GM18511 (cell line): ENCODE measurements around the gene RPRD1A.
"Not testable (repeated sequence)": the region's sequence is repeated elsewhere in the genome, so short reads cannot be mapped to it uniquely, and the experiment has no call there.

ENCODE experiments used
- ATAC-seq: cut with Tn5 transposase; IDR thresholded peaks from one replicate; pipeline ENCODE4 v1.9.1; 2021; ENCODE audit warnings: mild to moderate bottlenecking, moderate library complexity; ENCODE audit not compliant: unreplicated experiment

RPRD1A gene

GRCh38 chr18:36078751-36079529, 11.6 kb upstream of the RPRD1A start:
- no peak for ATAC-seq

- ATAC-seq: not testable (repeated sequence)
Observed at GRCh38 chr18:36077764-36078163, 10.4 kb upstream of the RPRD1A start.

- ATAC-seq: no peak
Observed at GRCh38 chr18:36075862-36076587, 8.7 kb upstream of the RPRD1A start.

GRCh38 chr18:36074435-36074834, 7.1 kb upstream of the RPRD1A start:
- ATAC-seq: no peak

GRCh38 chr18:36073676-36074075, 6.3 kb upstream of the RPRD1A start:
- no peak for ATAC-seq

GRCh38 chr18:36072406-36072805, 5.0 kb upstream of the RPRD1A start:
- ATAC-seq: not testable (repeated sequence)

- peak; percentile 6 for ATAC-seq
Observed at GRCh38 chr18:36066686-36067054, 689 bp downstream of the RPRD1A start.

GRCh38 chr18:36066001-36066400, 1.4 kb downstream of the RPRD1A start:
- ATAC-seq: no peak

GRCh38 chr18:36064809-36065079, 2.6 kb downstream of the RPRD1A start:
- ATAC-seq: not testable (repeated sequence)

- ATAC-seq: no peak
Observed at GRCh38 chr18:36064027-36064808, 3.1 kb downstream of the RPRD1A start.

GRCh38 chr18:36058674-36059073, 8.7 kb downstream of the RPRD1A start:
- ATAC-seq: no peak

- ATAC-seq: no peak
Observed at GRCh38 chr18:36051760-36052159, 15.6 kb downstream of the RPRD1A start.

GRCh38 chr18:36050479-36050878, 16.9 kb downstream of the RPRD1A start:
- no peak for ATAC-seq

- ATAC-seq: no peak
Observed at GRCh38 chr18:36047521-36047920, 19.8 kb downstream of the RPRD1A start.

GRCh38 chr18:36046898-36047297, 20.5 kb downstream of the RPRD1A start:
- no peak for ATAC-seq

GRCh38 chr18:36045241-36045991, 21.9 kb downstream of the RPRD1A start:
- ATAC-seq: no peak

- ATAC-seq: no peak
Observed at GRCh38 chr18:36043153-36043552, 24.2 kb downstream of the RPRD1A start.

GRCh38 chr18:36041146-36041545, 26.2 kb downstream of the RPRD1A start:
- ATAC-seq: no peak

- no peak for ATAC-seq
Observed at GRCh38 chr18:36038102-36038663, 29.2 kb downstream of the RPRD1A start.

- no peak for ATAC-seq
Observed at GRCh38 chr18:36035253-36035652, 32.1 kb downstream of the RPRD1A start.
